ENCODE measurements around the gene EGF.

Gene EGF

DNA sequence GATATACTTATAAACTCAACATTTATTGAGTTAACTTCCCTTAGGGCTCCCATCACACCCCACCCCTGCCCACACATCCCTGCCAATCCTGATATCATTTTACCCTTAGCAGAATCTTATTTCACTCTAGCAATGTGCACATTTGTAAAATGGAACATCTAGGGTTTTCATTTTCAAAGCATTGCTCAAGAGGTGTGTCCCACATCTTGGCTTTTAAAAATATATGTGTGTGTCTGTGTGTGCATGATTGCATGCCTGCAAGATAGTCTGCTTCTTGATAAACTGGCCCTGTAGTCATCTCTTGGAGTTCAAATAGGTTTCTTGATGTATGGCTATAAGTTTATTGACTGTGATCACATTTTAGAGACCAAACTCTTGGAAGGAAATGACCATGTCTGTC lies 26.4 kb upstream of the EGF start:
- Mint-ChIP-seq H3K4me3 (no peak overlapping the region), H3K27me3 (no peaks in the 10 kb centered on the region), H3K9me3 (no peaks in the 10 kb centered on the region), H3K36me3 (ENCODE audit: low read depth) (no peaks in the 10 kb centered on the region), H3K27ac (no peak overlapping the region), H3K4me1 (ENCODE audit: low read depth) (no peaks in the 10 kb centered on the region)
- intact Hi-C loops (cut with micrococcal nuclease): no loop called here

DNA sequence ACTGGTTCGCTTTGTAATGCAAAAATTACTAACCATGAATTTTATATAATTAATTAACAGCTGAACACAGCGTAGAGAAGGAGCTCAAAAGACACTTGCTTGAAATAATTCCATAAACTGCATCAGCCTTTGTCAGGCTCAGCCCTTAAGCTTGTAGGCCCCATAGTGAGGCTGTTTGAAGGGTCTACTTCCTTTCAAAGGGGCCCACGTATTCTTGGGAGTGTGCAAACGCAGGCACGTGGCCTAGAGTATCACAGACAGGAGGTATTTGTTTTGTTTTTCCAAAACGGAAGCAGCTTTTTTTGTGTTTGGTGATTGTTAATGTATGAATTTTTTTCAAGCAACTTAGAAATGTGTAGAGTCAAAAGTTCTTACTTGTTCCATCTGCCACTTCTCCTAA lies 25.6 kb upstream of the EGF start:
- H3K36me3 Mint-ChIP-seq (ENCODE audit: low read depth): no peaks in the 10 kb centered on the region
- H3K27me3 Mint-ChIP-seq: no peaks in the 10 kb centered on the region
- H3K4me1 Mint-ChIP-seq (ENCODE audit: low read depth): no peaks in the 10 kb centered on the region
- H3K4me3 Mint-ChIP-seq: no peak overlapping the region
- intact Hi-C loops (cut with micrococcal nuclease): no loop called here
- no peak overlapping the region for H3K27ac Mint-ChIP-seq
- no peaks in the 10 kb centered on the region for H3K9me3 Mint-ChIP-seq

DNA sequence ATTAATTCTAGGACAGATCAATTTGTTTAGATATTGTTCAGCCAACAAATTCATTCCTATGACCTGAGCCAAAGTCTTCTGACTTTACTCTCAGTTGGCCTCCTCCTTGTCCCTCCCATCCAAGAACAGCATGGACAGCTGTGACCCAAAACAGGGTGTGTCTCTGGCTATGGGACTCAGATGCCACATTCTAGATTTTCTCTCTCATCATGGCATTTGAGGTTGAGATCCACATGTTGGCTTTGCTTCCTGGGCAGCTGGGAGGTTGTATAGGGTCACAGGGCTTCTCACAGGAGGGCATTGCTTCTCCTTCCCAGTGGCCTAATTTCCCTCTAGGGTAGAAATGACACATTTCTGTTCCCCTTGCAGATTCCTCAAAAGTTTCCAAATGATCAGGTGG lies 22.6 kb upstream of the EGF start:
- H3K9me3 Mint-ChIP-seq: no peaks in the 10 kb centered on the region
- intact Hi-C loops (cut with micrococcal nuclease): no loop called here
- no peak overlapping the region for H3K4me3 Mint-ChIP-seq
- no peaks in the 10 kb centered on the region for H3K36me3 Mint-ChIP-seq (ENCODE audit: low read depth)
- H3K4me1 Mint-ChIP-seq (ENCODE audit: low read depth): no peaks in the 10 kb centered on the region
- H3K27ac Mint-ChIP-seq: no peak overlapping the region
- H3K27me3 Mint-ChIP-seq: no peaks in the 10 kb centered on the region

DNA sequence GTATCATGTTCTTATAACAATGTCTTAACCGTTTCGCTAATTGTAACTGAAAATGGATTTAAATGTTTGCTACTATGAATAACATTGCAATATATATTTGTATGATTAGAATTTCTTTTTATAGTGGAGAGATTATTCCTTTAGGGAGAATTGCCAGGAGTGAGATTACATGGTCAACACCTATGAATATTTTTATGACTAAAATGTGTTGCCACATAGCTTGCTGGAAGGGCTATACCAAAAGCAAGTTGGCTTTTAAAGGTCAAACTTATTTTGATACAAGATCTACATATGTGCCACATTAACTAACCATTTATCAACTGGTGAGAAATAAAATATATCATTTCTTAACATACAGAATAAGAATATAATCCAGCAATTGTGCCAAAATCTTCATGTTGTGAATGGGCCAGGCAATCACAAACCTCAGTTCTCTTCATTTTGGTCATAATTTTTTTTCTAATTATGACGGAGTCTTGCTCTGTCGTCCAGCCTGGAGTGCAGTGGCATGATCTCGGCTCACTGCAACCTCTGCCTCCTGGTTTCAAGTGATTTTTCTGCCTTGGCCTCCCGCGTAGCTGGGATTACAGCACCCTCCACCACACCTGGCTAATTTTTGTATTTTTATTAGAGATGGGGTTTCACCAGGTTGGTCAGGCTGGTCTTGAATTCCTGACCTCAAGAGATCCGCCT lies 10.0 kb upstream of the EGF start:
- intact Hi-C loops (cut with micrococcal nuclease): no loop called here
- Mint-ChIP-seq H3K9me3 (peaks cover 24% of the 10 kb centered on the region), H3K4me1 (ENCODE audit: low read depth) (no peaks in the 10 kb centered on the region), H3K36me3 (ENCODE audit: low read depth) (no peaks in the 10 kb centered on the region), H3K27ac (no peak overlapping the region), H3K27me3 (no peaks in the 10 kb centered on the region), H3K4me3 (no peak overlapping the region)

DNA sequence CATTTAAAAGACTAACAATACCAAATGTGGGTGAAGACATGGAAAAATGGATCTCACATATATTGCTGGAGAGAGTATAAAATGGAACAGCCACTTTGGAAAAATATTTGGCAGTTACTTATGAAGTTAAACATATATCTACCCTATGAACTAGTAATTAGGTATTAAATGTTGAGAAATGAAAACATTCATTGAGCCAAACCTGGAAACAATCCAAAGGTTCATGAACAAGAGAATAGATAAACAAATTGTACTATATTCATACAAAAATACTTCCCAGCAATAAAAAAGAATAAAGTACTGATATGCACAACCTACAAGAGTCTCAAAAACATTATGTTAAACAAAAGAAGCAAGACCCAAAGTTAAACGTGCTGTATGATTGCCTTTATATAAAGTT lies 4.0 kb upstream of the EGF start:
- Mint-ChIP-seq H3K9me3 (no peaks in the 10 kb centered on the region), H3K27ac (no peak overlapping the region), H3K4me1 (ENCODE audit: low read depth) (peaks cover 8% of the 10 kb centered on the region), H3K36me3 (ENCODE audit: low read depth) (no peaks in the 10 kb centered on the region), H3K4me3 (no peak overlapping the region), H3K27me3 (no peaks in the 10 kb centered on the region)
- intact Hi-C loops (cut with micrococcal nuclease): no loop called here

DNA sequence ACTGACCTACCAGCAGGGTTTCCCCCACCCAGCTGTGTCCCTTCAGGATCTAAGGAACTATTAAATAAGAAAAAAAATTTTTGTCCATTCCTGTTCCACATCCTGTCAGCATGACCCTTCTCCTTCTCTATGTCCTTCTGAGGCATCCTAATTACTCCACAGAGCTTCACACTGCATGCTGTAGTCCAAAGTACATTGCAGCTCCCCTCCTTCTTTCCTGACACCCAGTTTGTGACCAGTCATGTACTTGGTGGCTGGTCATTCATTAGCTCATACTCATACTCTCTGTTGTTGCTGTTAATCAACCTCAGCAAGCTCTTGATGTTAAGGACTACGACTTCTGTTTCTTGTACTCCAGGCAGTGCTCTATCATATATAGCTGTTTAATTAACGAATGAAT lies 2.4 kb upstream of the EGF start:
- Mint-ChIP-seq H3K27ac (no peak overlapping the region), H3K27me3 (peaks cover 2% of the 10 kb centered on the region), H3K4me1 (ENCODE audit: low read depth) (peaks cover 8% of the 10 kb centered on the region), H3K4me3 (no peak overlapping the region), H3K9me3 (no peaks in the 10 kb centered on the region), H3K36me3 (ENCODE audit: low read depth) (no peaks in the 10 kb centered on the region)
- intact Hi-C loops (cut with micrococcal nuclease): no loop called here

DNA sequence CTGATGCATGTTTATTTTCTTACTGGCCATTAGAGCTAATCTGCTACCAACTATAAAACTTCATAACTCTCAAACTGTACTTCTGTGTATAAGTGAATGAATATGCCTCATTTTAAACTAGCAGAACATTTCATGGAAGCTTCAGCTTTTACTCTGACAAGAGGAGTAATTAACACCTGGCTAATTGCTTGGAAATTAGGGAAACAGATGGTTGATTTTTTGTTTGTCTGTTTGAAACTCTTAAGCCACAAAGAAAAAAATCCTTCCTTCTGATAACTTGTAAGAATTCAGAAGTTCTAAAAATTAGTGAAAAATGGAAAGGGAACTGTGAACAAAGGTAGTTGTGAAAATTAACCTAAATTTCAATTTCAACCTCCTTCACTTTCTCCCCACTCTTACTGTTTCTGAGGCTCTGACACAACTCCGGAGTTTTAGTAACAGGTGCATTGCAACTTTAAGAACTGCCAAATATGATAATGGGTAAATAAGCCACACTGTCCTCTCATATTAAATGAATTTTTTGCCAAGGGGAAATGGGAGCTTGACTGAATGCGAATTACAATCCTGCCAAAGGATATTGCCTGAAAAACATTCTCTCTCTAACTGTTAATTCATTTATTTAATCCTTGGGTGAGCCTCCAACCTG lies 1.0 kb downstream of the EGF start:
- Mint-ChIP-seq H3K36me3 (ENCODE audit: low read depth) (no peaks in the 10 kb centered on the region), H3K27ac (no peak overlapping the region), H3K9me3 (no peaks in the 10 kb centered on the region), H3K27me3 (peaks cover 2% of the 10 kb centered on the region), H3K4me1 (ENCODE audit: low read depth) (peaks cover 8% of the 10 kb centered on the region), H3K4me3 (no peak overlapping the region)
- intact Hi-C loops (cut with micrococcal nuclease): no loop called here

DNA sequence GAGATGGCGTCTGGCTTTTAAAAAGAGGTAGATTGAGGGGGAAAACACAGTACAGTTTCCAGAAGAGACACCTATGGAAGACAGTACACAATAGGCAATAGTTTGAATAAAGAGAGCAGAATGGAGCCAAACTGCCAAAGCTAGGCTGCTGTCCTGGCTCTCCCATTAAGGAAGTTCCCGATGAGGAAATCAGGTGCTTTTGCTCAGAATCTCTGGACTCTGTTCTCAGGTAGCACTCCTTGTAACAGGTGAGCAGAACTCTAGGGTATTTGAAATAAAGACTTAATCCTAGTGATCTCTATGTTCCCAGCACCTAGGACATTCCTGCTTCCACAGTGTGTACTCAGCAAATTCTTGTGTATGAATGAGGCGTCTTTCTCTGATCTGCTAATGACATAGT lies 1.6 kb downstream of the EGF start:
- H3K36me3 Mint-ChIP-seq (ENCODE audit: low read depth): no peaks in the 10 kb centered on the region
- H3K27me3 Mint-ChIP-seq: peaks cover 2% of the 10 kb centered on the region
- no peak overlapping the region for H3K27ac Mint-ChIP-seq
- intact Hi-C loops (cut with micrococcal nuclease): no loop called here
- H3K4me1 Mint-ChIP-seq (ENCODE audit: low read depth): peaks cover 8% of the 10 kb centered on the region
- H3K4me3 Mint-ChIP-seq: no peak overlapping the region
- no peaks in the 10 kb centered on the region for H3K9me3 Mint-ChIP-seq

DNA sequence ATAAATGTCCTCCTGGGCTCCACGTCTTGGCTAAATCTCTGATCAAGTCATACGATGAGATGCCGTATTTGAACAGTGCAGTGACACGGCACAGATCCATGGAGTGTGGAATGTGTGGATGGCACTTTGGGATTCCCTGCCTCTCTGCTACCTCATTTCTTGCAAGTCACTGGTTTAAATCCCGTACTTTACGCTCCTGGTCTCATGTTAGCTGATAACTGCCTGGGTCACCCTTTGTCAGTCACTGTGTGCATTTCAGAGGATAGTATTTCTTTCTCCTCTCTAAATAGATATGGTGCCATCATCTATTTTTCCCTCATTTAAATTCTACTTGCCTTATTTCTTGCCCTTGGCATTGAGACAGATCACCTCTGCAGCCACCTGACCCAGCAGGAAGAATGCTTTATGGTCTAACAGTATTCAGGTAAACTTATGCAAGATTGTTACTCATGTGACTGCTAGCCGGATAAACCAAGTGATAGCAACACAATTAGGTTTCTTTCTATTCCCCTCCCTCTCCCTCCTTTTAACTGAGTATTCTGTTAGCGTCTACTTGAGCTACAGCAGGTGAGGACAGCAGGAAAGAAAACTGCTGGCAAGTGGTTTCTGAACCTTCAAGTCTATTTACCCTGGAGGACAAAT lies 2.8 kb downstream of the EGF start:
- Mint-ChIP-seq H3K9me3 (no peaks in the 10 kb centered on the region), H3K27ac (no peak overlapping the region), H3K4me1 (ENCODE audit: low read depth) (peaks cover 8% of the 10 kb centered on the region), H3K36me3 (ENCODE audit: low read depth) (no peaks in the 10 kb centered on the region), H3K27me3 (peaks cover 2% of the 10 kb centered on the region), H3K4me3 (no peak overlapping the region)
- intact Hi-C loops (cut with micrococcal nuclease): no loop called here

DNA sequence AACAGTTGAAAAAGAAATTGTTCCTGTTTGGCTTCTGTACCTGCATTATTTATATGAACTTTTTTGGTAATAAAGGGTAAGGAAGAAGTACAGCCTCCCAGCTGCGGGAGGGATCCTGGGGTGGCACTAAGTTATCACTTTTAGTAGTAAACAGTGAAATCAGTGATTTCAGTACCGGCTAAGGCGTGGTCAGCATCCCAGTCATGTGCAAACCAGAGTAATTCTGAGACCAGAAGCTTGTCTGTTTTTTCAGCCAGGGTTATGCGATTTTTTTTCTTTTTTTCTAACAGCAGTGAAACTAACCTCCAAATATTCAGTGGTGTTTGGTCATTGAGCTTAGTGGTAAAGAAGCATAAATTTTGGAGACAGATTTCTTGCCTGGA lies 3.3 kb downstream of the EGF start:
- H3K9me3 Mint-ChIP-seq: no peaks in the 10 kb centered on the region
- H3K27ac Mint-ChIP-seq: no peak overlapping the region
- no peak overlapping the region for H3K4me3 Mint-ChIP-seq
- intact Hi-C loops (cut with micrococcal nuclease): no loop called here
- H3K27me3 Mint-ChIP-seq: peaks cover 2% of the 10 kb centered on the region
- no peaks in the 10 kb centered on the region for H3K36me3 Mint-ChIP-seq (ENCODE audit: low read depth)
- peaks cover 8% of the 10 kb centered on the region for H3K4me1 Mint-ChIP-seq (ENCODE audit: low read depth)

DNA sequence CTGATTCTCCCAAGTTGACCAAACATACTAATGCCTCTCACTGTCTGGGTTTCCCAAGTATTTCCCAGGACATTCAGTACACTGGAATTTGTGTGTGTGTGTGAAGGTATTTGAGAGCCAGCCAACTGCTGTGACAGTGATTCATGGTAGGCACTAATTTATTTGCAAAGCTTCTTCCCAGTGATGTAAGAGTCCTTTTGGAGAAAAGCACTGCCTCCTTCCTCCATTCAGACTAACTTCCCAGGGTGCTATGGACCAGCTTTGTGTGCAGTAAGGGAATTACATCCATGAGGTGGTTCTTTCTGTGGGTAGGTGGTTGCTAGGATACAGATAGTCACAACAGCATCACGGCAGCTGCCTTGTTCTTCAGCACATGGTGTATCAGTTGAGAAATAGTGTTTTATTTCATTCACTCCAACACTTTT lies 8.7 kb downstream of the EGF start:
- no peaks in the 10 kb centered on the region for H3K4me1 Mint-ChIP-seq (ENCODE audit: low read depth)
- H3K4me3 Mint-ChIP-seq: no peak overlapping the region
- intact Hi-C loops (cut with micrococcal nuclease): no loop called here
- no peak overlapping the region for H3K27ac Mint-ChIP-seq
- H3K9me3 Mint-ChIP-seq: no peaks in the 10 kb centered on the region
- H3K36me3 Mint-ChIP-seq (ENCODE audit: low read depth): no peaks in the 10 kb centered on the region
- H3K27me3 Mint-ChIP-seq: no peaks in the 10 kb centered on the region

DNA sequence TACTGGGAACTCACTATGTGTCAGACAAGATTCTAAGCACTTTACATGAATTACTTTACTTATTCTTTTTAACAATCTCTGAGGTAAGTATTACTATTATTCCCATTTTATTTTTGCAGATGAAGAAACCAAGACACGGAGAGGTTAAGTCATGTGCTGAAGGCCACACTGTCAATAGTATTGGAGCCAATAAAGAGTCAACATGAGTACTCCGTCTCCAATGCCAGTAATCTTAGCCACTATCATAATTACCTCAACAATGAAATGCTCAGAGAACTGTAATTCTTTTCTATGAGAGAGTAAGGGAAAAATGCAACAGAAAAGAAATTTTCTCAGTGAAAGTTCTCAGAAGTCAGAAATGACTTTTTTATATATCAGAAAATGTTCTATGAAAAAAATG lies 12.7 kb downstream of the EGF start:
- Mint-ChIP-seq H3K27me3 (no peaks in the 10 kb centered on the region), H3K27ac (no peak overlapping the region), H3K9me3 (no peaks in the 10 kb centered on the region), H3K4me3 (no peak overlapping the region), H3K36me3 (ENCODE audit: low read depth) (no peaks in the 10 kb centered on the region), H3K4me1 (ENCODE audit: low read depth) (no peaks in the 10 kb centered on the region)
- intact Hi-C loops (cut with micrococcal nuclease): no loop called here

DNA sequence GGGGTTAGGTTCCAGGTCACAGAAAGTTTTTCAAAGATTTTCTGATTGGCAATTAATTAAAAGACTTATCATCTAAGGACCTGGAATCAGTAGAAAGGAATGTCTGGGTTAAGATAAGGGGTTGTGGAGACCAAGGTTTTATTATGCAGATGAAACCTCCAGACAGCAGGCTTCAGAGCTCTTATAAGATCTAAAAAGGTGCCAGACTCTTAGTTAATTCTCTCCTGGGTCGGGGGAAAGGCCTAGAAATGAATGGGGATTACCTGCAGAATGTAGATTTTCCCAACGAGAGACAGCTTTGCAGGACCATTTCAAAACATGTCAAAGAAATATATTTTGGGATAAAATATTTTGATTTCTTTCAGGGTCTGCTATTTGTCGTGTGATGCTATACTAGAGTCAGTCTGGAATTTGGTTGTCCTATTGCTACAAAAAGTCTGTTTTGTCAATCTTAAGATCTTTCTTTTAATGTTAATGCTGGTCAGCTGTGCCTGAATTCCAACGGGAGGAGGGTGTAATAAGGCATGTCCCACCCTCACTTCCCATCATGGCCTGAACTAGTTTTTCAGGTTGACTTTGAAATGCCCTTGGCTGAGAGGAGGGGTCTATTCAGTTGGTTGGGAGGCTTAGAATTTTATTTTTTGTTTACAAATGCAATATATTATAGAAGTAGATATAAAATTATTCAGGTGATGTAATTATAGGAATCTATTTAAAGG lies 15.8 kb downstream of the EGF start:
- Mint-ChIP-seq H3K4me1 (ENCODE audit: low read depth) (no peaks in the 10 kb centered on the region), H3K27me3 (no peaks in the 10 kb centered on the region), H3K9me3 (no peaks in the 10 kb centered on the region), H3K4me3 (no peak overlapping the region), H3K36me3 (ENCODE audit: low read depth) (no peaks in the 10 kb centered on the region), H3K27ac (no peak overlapping the region)
- intact Hi-C loops (cut with micrococcal nuclease): no loop called here

DNA sequence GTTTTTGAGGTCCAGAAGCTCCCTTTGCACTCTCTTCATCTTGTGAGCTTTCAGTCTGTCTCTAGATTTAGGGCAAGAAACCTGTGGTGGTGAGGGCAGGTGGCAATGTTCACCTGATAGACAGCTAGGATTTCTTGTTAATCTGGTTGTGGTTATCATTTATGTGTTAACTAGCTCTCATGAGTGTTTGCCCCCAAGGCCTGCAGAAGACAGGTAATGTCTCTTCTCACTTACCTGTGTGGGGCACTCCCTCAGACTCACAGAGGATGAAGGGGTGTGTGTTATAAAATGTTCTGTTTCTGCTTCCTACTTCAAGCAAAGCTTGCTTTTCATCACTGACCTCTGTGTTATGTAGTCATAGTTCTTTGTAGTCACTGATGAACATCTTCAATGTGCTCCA lies 17.8 kb downstream of the EGF start:
- Mint-ChIP-seq H3K27ac (no peak overlapping the region), H3K36me3 (ENCODE audit: low read depth) (no peaks in the 10 kb centered on the region), H3K4me1 (ENCODE audit: low read depth) (no peaks in the 10 kb centered on the region), H3K27me3 (no peaks in the 10 kb centered on the region), H3K9me3 (no peaks in the 10 kb centered on the region), H3K4me3 (no peak overlapping the region)
- intact Hi-C loops (cut with micrococcal nuclease): no loop called here
